DMS53 treated with DMSO at 0.1 percent for 48 hours (cell line): ENCODE data around the gene GPR156.
"Not testable (repeated sequence)": the region's sequence is repeated elsewhere in the genome, so short reads cannot be mapped to it uniquely, and the experiment has no call there.

ENCODE experiments used
- DNase-seq: peaks from one replicate; lab custom pipeline; 2025; ENCODE audit not compliant: unreplicated experiment; lab: John Stamatoyannopoulos, UW

GPR156 gene

GRCh38 chr3:120284747-120285507, at the start of gene GPR156:
Gene GPR156 (minus strand): TSS chr3:120285222. CDS start chr3:120244098, 41,124 bp downstream.
- no peak for DNase-seq

DNA sequence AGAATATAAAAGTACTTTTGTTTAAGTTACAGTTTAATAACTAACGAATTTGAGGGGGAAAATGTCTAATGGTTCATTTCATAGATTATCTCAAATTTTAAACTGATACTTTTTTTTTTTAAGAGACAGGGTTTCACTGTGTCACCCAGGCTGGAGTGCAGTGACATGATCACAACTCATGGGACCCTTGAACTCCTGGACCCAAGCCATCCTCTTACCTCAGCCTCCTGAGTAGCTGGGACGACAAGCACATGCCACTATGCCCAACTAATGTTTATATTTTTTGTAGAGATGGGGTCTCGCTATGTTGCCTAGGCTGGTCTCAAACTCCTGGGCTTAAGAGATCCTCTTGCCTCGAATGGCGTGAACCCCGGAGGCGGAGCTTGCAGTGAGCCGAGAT, 47.6 kb upstream of the GPR156 start:
- no peak for DNase-seq

DNA sequence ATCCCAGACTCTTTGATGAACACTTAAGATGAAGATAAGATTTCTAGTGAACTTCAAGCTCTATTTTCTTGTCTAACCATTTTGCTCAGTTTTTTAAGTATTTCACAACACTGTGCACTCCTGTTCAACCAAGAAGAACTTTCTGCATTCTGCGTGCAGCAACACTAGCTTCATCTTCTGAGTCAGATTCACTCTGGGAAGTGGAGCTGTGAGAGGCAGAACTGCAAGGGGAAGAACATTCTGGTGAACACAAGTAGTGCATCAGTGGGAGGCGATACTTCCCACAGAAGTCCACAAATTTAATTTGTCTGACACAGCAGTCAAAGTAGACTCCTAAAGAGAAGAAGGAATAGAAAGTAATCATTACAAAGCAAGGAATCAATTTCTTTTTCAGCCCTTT, 46.1 kb upstream of the GPR156 start:
- no peak for DNase-seq

GRCh38 chr3:120326784-120327183, 41.8 kb upstream of the GPR156 start:
- DNase-seq: no peak

GRCh38 chr3:120324190-120324589, 39.2 kb upstream of the GPR156 start:
- DNase-seq: no peak

DNA sequence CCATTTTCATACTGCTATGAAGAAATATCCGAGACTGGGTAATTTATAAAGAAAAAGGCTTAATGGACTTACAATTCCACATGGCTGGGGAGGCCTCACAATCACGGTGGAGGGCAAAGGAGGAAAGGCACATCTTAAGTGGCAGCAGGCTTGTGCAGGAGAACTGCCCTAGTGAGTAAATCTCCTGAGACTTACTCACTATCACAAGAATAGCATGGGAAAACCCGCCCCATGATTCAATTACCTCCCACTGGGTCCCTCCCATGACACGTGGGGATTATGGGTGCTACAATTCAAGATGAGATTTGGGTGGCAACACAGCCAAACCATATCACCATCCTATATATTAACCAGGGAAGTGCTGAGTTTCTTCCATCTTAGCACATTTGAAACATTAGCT, 38.7 kb upstream of the GPR156 start:
- not testable (repeated sequence) for DNase-seq

DNA sequence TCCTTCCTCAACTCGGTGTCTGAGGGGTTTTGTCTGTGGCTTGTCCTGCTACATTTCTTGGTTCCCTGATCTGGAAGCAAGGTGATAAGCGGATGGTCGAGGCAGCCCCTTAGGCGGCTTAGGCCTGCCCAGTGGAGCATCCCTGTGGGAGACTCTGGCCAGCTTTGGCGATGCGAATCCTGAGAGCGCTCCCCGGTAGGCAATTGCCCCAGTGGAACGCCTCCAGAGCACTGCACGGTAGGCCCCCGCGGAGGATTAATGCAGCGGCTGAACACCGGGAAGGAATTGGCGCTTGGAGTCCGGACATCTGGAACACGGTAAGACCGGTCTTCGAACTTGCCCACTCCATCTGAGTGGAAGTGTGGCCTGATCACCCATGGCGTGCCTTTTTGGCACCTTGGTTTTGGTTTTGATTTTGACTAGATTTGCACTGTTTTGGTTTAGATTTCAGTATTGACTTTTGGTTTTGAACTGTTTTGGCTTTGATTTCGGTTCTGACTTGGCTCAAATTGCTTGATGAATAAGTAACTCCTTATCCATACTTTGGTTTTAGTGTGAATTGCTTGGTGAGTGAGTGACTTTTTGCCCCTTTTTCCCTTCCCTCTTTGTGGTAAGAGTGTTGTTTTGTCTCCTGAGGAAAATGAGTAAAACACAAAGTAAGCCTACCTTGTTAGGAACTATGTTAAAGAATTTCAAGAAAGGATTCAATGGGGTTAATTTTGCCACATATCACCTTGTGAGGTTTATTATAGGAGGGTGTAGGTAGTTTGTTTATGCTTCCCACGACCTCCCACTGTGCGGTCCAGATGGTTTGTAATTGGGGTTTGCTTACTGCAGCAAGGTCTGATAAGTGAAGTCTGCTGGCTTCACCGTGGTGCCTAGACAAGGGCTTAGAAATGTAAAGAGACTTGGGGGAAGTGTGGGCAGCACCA, 27.1 kb upstream of the GPR156 start:
- no peak for DNase-seq

DNA sequence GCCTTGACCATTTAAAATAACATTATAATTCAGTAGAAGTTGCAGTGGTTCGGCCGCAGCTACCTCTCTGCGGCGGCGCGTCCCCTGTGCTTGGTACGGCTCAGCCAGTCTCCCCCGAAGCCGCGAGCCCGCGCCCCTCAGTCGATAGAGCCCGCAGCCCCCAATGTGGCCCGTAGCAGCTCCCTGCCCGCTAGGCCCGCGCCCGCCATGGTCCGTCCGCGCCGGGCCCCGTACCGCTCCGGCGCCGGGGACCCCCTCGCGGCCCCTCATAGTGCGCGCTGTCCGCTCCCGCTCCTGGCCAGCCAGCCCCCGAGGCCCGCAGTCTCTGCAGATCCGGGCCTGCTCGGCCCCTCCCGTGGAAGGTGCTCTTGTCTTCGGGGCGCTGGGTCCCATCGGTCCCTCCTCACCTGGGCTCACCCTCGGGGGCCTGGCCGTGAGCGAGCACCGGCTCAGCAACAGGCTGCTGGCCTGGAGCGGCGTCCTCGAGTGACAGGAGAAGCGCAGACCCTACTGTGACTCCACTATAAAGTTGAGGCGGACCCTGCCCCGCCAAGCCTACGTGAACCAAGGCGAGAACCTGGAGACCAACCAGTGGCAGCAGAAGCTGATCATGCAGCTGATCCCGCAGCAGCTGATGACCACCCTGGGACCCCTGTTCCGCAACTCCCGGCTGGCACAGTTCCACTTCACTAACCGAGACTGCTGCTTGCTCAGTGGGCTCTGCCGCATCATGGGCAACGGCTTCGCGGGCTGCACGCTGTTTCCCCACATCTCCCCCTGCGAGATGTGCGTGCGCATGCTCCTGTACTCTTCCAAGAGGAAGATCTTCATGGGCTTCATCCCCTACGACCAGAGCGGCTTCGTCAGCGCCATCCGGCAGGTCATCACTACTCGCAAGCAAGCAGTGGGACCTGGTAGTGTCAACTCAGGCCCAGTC, 21.8 kb upstream of the GPR156 start:
- no peak for DNase-seq

- DNase-seq: no peak
Observed at GRCh38 chr3:120304616-120305015, 19.6 kb upstream of the GPR156 start.

DNA sequence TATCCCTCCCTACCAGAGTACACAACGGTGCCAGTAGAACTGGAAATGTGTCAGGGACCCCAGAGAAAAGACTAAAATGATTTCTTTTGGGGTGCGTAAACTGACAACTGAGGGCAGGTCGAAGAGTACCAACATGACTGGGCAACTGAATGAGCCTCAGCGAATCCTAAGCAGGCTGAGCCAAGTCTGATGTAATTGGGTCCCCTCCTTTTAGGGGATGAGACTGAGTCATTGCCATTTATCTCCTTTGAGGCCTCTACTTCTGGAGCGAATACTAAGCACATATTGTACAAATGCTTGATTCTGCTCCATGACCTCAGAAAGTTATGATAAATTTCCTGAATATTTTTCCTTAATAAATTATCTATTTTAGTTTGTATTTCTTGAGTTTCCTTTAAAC, 17.3 kb upstream of the GPR156 start:
- DNase-seq: no peak

GRCh38 chr3:120300971-120301370, 15.9 kb upstream of the GPR156 start:
- DNase-seq: no peak

- no peak for DNase-seq
Observed at GRCh38 chr3:120299403-120299802, 14.4 kb upstream of the GPR156 start.

DNA sequence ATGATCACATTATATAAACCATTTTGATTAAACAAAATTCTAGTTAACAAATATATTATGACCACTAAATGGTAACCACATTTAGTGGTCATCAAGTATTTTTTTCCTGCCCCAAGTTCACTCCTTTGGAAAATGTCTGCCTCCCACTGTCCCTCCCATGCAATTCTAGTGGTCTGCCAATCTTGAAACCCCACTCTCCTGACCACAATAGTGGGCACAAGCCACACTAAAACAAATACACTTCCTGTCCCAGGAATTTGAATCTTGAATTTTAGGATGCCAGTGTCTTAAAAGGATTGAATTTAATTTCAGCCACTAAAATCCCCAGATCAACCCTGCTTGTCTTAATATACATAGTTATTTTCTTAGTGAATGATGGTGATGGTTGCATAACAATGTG, 14.0 kb upstream of the GPR156 start:
- DNase-seq: no peak

DNA sequence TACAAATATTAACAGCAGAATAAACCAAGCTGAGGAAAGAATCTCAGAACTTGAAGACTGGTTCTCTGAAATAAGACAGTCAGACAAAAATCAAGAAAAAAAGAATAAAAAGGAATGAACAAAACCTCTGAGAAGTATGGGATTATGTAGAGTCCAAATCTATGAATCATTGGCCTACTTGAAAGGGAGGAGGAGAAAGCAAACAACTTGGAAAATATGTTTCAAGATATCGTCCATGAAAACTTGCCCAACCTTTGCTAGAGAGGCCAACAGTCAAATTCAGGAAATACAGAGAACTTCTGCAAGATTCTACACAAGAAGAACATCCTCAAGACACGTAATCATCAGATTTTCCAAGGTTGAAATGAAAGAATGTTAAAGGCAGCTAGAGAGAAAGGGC, 6.5 kb upstream of the GPR156 start:
- DNase-seq: not testable (repeated sequence)

DNA sequence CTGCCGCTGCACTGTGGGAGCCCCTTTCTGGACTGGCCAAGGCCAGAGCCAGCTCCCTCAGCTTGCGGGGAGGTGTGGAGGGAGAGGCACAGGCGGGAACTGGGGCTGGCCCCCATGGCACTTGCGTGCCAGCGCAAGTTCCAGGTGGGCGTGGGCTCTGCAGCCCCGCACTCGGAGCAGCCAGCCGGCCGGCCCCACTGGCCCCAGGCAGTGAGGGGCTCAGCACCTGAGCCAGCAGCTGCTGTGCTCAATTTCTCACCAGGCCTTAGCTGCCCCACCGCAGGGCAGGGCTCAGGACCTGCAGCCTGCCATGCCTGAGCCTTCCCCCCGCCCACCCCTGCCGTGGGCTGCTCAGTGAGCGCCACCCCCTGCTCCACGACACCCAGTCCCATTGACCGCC, 4.6 kb upstream of the GPR156 start:
- DNase-seq: no peak

DNA sequence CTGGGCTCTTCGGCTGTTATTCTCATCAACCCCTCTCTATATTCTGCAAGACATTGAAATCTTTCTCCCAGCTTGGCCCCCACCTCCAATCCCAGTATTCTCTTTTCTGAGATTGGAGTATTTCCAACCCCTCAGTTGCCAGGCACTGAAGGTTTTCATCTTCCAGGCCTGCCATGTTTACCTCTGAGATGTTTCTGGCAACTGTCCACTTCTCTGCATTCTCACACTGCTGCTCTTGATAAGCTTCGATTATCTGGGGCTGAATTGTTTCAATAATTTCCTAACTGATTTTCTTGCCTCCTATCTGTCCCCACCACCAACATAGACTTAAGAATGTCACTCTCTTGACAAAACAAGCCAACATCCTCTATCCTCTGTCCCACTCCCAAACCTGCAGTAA, 1.4 kb upstream of the GPR156 start:
- DNase-seq: no peak

DNA sequence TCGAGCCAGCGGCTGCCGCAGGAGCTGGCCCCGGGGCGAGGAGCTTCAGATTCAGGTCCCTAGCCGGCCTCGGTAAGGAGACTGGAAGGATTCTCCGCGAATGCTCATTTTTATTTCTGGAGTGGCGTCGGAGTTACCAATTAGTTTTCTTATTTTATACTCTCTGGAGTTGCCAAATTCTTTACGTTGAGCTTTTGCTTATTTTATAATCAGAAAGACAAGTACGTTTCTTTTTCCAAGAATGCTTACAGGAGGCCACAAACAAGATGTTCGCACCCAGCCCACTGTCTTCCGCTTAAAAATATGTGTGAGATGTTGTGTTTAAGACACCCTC, 453 bp upstream of the GPR156 start:
- DNase-seq: no peak

- no peak for DNase-seq
Observed at GRCh38 chr3:120281261-120281660, 3.8 kb downstream of the GPR156 start.

DNA sequence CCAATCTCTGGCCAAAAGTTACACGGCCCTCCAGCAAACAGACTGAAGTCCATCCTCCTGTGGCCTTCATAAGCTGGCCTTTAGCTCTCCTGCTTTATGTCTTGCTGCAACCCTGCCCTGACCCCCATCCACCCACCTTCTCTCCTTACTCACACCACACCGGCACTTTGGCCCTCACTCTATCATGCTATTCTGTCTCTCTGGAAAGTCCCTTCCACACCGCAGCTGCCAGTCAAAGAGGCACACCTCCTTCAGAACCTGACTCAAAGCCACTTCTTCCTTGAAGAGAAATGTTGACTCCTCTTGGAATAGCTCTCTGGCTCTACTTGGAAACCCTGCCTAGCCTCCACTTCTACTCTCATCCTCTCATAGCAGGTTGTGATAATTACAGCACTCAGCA, 4.5 kb downstream of the GPR156 start:
- no peak for DNase-seq

GRCh38 chr3:120280026-120280425, 5.0 kb downstream of the GPR156 start:
- no peak for DNase-seq

- DNase-seq: no peak
Observed at GRCh38 chr3:120276767-120277166, 8.3 kb downstream of the GPR156 start.
